GM12801 (cell line): ENCODE results near the gene SGPP2.

Experiments
- CTCF ChIP-seq: IDR thresholded peaks from one replicate; pipeline ENCODE4 v1.5.1; 2011; ENCODE audit warnings: control low read depth; ENCODE audit not compliant: insufficient read length; ENCODE audit errors: extremely low read depth

Gene SGPP2

GRCh38 chr2:222442665-222443064 is 18.3 kb downstream of the SGPP2 start:
- no peak for TF ChIP-seq CTCF

GRCh38 chr2:222445227-222445626 is 20.9 kb downstream of the SGPP2 start:
- TF ChIP-seq CTCF = no peak

GRCh38 chr2:222447131-222447530 is 22.8 kb downstream of the SGPP2 start:
- no peak for TF ChIP-seq CTCF

- no peak for TF ChIP-seq CTCF
Measured at GRCh38 chr2:222448748-222449181, 24.4 kb downstream of the SGPP2 start.

- no peak for TF ChIP-seq CTCF
Measured at GRCh38 chr2:222450021-222450420, 25.7 kb downstream of the SGPP2 start.

GRCh38 chr2:222451224-222451674 is 26.9 kb downstream of the SGPP2 start:
- TF ChIP-seq CTCF = no peak

GRCh38 chr2:222452422-222452950 is 28.1 kb downstream of the SGPP2 start:
- TF ChIP-seq CTCF = no peak
